GM21723 (cell line): ENCODE measurements around the gene KRT73.
"Not testable (repeated sequence)": the region's sequence is repeated elsewhere in the genome, so short reads cannot be mapped to it uniquely, and the experiment has no call there.

Source experiments
- ATAC-seq: cut with Tn5 transposase; IDR thresholded peaks from one replicate; pipeline ENCODE4 v1.9.1; 2021; ENCODE audit warnings: mild to moderate bottlenecking, moderate library complexity; ENCODE audit not compliant: unreplicated experiment

The KRT73 gene

GRCh38 chr12:52603314-52603713 lies 15.0 kb downstream of the KRT73 start:
- no peak for ATAC-seq

DNA sequence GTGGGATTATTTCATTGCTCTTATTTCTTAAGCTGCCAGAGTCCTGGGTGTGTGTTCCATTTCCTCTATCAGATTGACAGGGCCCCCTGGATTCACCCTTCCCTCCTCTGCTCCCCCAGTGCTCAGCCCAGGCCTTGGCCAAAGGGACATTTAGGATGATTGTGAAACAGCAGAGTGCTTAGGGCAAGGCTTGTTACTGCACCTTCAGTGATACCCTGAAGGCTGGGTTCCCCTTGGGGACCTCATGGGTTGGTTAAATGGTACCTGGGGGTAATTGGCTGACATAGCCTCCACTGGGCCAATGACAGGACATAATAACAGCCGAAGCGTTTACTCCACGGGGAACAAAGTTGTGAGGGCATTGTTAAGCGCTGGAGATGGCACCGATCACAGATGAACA lies 15.8 kb downstream of the KRT73 start:
- no peak for ATAC-seq

GRCh38 chr12:52601671-52602070 lies 16.7 kb downstream of the KRT73 start:
- no peak for ATAC-seq

DNA sequence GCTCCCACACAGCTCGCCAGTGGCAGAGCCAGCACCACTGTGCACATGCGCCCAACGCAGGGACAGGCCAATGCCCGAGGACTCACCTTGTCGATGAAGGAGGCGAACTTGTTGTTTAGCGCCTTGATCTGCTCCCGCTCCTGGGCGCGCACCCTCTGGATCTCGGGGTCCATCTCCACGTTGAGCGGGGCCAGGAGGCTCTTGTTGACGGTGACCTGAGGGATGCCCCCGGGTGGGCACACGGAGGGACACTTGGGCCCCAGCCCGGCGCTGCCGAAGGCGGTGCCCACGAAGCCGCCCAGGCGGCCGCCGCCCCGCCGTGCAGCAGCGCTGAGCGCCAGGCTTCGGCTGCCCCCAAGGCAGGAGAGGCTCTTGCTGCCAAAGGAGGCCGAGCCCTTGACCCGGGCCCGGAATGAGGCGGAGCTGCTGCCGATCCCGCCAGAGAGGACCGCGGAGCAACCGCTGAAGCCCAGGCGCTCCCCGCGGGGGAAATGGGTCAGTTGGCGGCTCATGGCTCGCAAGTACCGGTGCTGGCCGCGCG lies 17.3 kb downstream of the KRT73 start, which contains the start of gene KRT72:
Gene KRT72 (minus strand): TSS at position 523 of the 541 bp plus-strand sequence. CDS start 11 bp downstream, at position 512.
- no peak for ATAC-seq

DNA sequence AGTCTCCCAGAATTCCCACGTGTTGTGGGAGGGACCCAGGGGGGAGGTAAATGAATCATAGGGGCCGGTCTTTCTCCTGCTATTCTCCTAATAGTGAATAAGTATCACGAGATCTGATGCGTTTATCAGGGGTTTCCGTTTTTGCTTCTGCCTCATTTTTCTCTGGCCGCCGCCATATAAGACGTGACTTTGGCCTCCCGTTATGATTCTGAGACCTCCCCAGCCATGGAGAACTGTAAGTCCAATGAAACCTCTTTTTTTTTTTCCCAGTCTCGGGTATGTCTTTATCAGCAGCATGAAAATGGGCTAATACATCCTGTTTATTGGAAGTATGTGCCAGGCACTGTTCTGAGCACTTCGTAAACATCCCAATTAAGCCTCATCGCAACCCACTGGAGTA lies 17.9 kb downstream of the KRT73 start:
- ATAC-seq: no peak

DNA sequence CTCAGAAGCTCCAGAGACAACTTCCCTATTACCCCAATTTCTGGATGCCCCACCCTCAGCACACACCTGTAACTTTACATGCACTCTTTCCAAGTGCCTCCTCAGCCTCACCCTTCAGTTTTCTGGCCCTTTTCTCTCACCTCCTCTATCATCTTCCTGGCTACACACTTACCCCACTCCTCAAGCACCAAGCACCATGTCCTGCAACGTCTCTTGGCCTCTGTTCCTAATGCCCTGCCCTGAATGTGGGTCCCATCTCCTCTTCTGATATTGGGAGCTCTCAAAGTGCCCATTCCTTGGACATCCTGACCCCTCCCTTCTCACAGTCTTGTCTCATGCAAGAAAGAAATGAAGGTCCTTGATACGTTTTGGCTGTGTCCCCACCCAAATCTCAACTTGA lies 18.3 kb downstream of the KRT73 start:
- ATAC-seq: no peak

DNA sequence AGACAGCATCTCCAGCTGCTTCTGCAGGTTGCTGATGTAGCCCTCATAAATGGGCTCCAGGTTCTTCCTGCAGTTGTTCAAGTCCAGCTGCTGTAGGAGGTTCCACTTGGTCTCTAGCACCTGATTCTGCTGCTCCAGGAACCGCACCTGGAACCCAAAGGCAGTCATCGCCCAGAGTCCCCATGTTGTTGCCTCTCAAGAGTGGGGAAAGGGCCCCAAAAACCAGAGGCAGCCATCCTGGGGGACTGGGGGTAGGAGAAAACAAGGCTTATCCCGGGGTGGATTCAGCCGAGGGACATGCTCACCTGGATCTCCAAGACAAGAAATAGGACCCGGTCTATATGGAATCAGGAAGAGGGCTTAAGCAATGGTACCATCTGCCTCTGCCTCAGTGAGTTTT lies 19.4 kb downstream of the KRT73 start:
- ATAC-seq: no peak

GRCh38 chr12:52594237-52594636 lies 24.1 kb downstream of the KRT73 start:
- ATAC-seq: not testable (repeated sequence)

GRCh38 chr12:52591521-52591920 lies 26.8 kb downstream of the KRT73 start:
- ATAC-seq: no peak

DNA sequence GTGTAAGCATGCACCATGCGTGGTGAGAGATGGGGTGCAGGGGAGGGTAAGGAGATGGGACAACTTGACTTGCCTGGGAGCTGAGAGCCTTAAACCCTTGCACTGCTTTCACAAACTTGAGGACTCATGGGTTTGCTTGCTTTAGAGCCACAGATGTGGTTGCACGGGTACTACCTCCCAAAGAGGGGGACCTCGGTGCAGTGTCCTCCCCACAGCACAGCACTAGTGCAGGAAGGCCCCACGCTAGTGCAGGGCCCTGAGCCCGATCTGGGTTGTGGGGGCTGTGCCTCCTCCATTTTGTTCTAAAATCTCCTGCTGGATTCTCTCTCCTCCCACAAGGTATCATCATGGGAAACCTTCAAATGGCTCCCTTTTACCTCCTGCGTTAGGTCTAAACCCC lies 28.3 kb downstream of the KRT73 start:
- ATAC-seq: no peak

- ATAC-seq: no peak
Measured at GRCh38 chr12:52587563-52587962, 30.8 kb downstream of the KRT73 start.

- no peak for ATAC-seq
Measured at GRCh38 chr12:52585946-52586345, 32.4 kb downstream of the KRT73 start.

DNA sequence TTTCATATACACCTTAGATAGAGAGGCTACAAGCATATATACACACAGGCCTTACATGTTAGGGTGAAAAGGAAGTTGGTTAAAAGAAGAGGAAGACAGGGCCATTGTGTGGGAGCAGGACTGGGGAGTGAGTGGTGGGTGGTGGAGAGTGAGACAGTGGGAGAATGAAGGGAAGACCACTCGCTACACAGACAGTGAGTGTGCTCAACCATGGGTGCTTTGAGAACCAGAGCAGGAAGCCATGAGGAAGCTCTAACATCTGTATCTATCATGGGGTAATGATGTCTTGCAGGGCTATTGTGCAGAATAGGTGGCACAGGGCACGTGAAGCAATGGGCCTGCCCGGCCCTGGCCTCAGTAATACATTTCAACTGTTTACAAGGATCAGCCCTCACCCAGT lies 33.3 kb downstream of the KRT73 start:
- ATAC-seq: no peak

DNA sequence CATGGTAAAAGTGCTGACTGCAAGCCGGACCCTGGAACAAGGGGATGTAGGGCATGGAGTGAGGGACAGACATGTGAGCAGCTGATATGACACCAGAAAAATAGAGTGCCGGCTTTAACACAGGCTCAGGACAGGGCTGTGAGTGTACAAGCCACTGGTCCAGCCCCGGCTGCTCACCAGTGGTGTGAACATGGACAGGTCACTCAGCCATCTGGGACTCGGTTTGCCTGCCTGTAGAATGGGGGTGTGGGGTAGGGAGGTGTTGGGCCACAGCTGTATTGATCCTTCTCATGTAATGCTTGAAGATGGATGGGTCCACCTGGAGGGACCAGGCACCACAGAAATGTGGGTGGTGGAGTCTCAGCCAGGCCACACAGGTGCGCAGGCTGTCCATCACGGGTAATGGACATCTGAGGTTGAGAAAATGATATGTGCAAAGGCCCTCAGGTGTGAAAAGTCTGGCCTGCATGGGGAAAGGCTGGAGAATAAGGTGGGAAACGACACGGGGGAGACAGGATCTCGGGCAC lies 34.1 kb downstream of the KRT73 start:
- no peak for ATAC-seq

GRCh38 chr12:52582971-52583456 lies 35.3 kb downstream of the KRT73 start:
- ATAC-seq: no peak

DNA sequence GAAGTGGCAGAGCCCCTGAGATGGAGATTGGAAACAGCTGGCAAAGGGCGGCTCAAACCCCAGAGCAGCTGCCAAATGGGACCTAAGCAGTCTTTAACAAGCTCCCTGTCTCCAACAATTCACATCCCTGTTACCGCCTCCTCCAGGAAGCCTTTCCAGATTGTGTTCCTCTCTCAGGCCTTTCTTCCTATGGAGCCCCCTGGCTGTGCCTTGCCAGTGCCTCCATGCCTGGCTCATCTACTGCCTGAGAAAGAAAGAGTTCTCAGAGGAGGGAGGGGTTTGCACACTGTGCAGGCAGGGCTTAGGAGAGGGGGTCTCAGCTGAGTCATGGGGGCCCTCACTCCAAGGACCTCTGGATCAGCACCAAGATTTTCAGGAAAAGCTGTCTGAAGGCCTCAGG lies 35.9 kb downstream of the KRT73 start:
- ATAC-seq: no peak

DNA sequence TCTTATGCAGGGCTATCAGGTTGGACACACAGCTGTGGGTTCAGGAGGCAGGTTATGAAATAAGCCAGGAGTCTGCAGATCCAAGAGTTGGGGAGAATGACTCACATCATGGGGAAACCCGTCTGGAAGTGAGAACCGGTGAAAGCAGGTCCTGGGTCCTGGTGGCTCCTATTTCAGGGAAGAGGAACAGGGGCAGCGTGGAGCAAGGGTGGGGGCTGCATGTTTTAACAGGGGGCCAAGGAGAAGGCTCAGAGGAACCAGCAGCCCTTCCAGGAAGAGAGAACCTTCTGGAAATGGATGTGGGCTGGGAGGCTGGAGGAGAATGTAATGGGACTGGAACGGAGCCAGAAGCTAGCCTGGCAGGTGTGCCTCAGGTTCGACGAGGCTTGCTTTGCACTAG lies 36.9 kb downstream of the KRT73 start:
- ATAC-seq: no peak

GRCh38 chr12:52581066-52581465 lies 37.3 kb downstream of the KRT73 start:
- no peak for ATAC-seq

GRCh38 chr12:52580496-52580895 lies 37.9 kb downstream of the KRT73 start:
- ATAC-seq: no peak

- no peak for ATAC-seq
Measured at GRCh38 chr12:52579468-52580465, 38.6 kb downstream of the KRT73 start.

DNA sequence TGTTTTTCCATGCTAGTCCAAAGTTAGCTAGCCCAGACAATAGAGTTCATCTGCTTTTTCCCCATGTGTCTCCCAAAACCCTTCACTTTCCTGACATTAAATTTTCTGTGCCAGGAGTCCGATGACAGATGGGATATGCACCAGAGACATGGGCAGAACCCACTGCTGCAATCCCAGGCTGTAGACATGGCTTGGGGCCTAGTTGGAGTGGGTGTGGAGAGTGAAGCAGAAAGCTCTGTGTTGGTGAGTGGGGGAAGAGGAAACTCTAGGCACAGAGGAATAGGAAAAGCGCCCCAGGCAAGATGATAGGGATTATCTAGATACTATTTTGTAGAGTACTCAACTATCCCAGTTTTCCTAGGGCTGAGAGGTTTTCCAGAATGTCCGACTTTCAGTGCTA lies 39.9 kb downstream of the KRT73 start:
- no peak for ATAC-seq

DNA sequence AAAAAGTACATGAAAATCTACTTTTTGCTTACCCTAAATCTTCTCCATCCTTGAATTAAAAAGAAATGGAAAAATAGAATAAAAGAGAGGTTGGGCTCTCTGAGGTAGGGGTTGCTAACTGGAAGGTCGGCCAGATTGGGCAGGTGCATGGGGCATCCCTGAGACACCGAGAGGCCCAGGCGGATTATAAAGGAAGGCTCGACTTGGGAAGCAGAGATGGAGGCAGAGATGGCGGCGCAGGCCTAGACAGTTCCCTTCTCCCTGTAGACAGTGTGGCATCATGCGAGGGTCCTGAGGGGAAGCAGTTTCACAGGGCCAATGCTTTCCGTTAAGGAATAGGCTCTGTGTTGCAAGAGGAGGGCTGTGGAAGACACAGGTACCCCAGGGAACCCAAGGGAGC lies 41.0 kb downstream of the KRT73 start:
- ATAC-seq: no peak
